ENCODE data around the gene HACD3. TPM values are rescaled to one million over a fixed set of nuclear protein-coding genes. Genes with fewer than 3 reads are reported as not detected.
A peak's percentile ranks its signal among the peaks of the same experiment; 100 is the strongest.

The HACD3 gene
- total and polyA plus RNA-seq, 9 of the 15 experiments (the other 6 are each of a cell fraction or from before 2014, with no cell fraction given) = 48.1 to 117 (median 72.8) TPM

DNA sequence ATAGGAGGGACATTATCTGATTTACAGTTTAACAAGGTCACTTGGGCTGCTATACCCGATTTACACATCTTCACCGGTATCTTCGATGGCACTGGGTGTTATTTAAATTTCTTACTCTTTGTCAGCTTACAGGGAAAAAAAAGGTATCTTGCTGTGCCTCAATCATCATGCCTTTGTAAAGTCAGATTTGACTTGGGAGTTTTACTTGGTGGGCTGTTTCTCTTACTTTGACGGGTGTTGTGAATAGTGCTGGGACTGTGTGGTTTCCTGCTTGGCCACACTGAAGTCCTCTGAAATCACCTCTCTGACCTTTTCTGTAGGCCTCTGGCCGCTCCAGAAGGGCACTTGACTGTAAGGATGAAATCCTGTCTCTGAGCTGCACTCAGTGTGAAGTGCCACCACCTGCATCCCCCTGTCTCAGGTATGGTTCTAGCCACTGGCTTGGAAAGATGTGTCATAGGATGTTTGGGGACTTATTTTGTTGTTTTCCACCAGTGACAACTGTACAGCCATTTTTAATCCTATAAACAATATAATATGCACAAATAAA is 88.4 kb downstream of the HACD3 start:
- H4K20me1 ChIP-seq (replicated peaks; ENCODE audit: control insufficient read depth, insufficient read depth, low read length) = no peaks in the 10 kb centered on the region; the same call in 1 of the 2 replicates

More for the DNA sequence above, 88.4 kb downstream of the HACD3 start:
- WGBS (ENCODE audit: insufficient coverage, low coverage, missing lambda C conversion rate) = 66% methylated on average over 5 of the region's 5 CpGs
- POLR2A ChIA-PET = interaction anchor here (0.6 kb wide), 1 partner anchor 298 kb away, joined by 4 read pairs; no protein-coding TSS in a partner anchor
- Histone ChIP-seq H3K9ac (ENCODE audit: insufficient read depth in 1 of 2, low read depth in 2 of 2, low read length in 2 of 2) (peak overlapping the region in 1 of 2 experiments; percentile 22; a peak in 1 of 4 replicates), H3K4me3 (no peak overlapping the region), H3K9me1 (ENCODE audit: control insufficient read depth, insufficient read depth, low read length) (no peaks in the 10 kb centered on the region), H2AFZ (ENCODE audit: low read depth, low read length) (no peak overlapping the region), H3K4me2 (ENCODE audit: insufficient read depth, low read length) (no peak overlapping the region), H3K27me3 (ENCODE audit: control insufficient read depth in 2 of 2, insufficient read depth in 2 of 2, low read length in 2 of 2) (no peaks in the 10 kb centered on the region), H3K4me1 (replicated peaks in 1 of 2; ENCODE audit: control insufficient read depth in 2 of 2, insufficient read depth in 2 of 2, low read length in 2 of 2) (peaks cover 3 to 7% of the 10 kb centered on the region in 2 experiments; a peak in 3 of 5 replicates), H3K79me2 (ENCODE audit: control insufficient read depth, insufficient read depth, low read length) (no peaks in the 10 kb centered on the region), H3K9me3 (replicated peaks; ENCODE audit: control insufficient read depth, insufficient read depth, low read depth, low read length) (no peaks in the 10 kb centered on the region), H3K27ac (ENCODE audit: extremely low read depth, low read depth, low read length) (no peak overlapping the region), H3K36me3 (ENCODE audit: control insufficient read depth, insufficient read depth, low read length) (no peaks in the 10 kb centered on the region)
- ATAC-seq = no peak
- no TSS peak for BruUV-seq (replicated peaks)
- in situ Hi-C loops (cut with MboI) = no loop called here
- CTCF ChIA-PET (ENCODE audit: low intra/inter-chr PET ratio) = no interaction called here
- TF ChIP-seq, protein P1, sequence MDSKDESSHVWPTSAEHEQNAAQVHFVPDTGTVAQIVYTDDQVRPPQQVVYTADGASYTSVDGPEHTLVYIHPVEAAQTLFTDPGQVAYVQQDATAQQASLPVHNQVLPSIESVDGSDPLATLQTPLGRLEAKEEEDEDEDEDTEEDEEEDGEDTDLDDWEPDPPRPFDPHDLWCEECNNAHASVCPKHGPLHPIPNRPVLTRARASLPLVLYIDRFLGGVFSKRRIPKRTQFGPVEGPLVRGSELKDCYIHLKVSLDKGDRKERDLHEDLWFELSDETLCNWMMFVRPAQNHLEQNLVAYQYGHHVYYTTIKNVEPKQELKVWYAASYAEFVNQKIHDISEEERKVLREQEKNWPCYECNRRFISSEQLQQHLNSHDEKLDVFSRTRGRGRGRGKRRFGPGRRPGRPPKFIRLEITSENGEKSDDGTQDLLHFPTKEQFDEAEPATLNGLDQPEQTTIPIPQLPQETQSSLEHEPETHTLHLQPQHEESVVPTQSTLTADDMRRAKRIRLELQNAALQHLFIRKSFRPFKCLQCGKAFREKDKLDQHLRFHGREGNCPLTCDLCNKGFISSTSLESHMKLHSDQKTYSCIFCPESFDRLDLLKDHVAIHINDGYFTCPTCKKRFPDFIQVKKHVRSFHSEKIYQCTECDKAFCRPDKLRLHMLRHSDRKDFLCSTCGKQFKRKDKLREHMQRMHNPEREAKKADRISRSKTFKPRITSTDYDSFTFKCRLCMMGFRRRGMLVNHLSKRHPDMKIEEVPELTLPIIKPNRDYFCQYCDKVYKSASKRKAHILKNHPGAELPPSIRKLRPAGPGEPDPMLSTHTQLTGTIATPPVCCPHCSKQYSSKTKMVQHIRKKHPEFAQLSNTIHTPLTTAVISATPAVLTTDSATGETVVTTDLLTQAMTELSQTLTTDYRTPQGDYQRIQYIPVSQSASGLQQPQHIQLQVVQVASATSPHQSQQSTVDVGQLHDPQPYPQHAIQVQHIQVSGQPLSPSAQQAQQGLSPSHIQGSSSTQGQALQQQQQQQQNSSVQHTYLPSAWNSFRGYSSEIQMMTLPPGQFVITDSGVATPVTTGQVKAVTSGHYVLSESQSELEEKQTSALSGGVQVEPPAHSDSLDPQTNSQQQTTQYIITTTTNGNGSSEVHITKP (IDR thresholded peaks at IDR 0.05; ENCODE audit: partially characterized antibody) = peak; percentile 50
- no peak for TF ChIP-seq GTF2E2 (tag; IDR thresholded peaks at IDR 0.05)
- no peak for FAIRE-seq
- intact Hi-C loops (cut with micrococcal nuclease) = loop anchor here (10.0 kb wide), 1 partner anchor 356 kb away; no protein-coding TSS in a partner anchor
- no peak for DNase-seq (ENCODE audit: extremely low read depth in 1 of 4, low spot score in 3 of 4)

Data from K562 (cell line).